ENCODE results near the gene OPN1SW. TPM values are rescaled to one million over a fixed set of nuclear protein-coding genes. Genes with fewer than 3 reads are reported as not detected.

The OPN1SW gene
- total RNA-seq, 1 donor from 2014 or later = not detected

DNA sequence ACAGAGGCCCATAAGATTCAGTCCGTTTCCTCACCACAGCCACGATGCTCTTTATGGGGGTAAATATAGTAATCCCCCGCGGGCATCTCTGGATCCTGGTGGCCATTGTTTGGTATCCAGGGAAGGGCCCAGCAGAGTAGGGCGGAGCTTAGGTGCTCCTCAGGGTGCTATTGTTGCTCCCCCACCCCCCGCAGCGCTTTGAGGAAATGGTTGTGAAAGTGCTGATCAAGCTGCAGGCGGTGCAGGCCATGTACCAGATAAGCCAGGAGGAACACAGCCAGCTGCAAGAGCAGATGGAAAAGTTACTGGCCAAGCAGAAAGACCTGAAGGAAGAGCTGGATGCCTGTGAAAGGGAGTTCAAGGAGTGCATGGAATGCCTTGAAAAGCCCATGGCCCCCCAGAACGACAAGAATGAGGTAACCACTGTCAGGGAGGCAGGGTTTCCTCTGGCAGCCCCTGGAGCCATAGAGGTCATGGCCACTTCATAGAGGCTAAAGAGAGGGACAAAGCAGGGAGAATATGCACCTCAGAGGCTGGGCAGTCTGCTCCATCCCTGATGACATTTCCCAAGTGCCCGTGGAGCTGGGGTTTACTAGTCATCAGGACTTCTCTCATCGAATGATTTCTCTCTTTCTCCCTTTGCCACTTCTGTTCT lies 37.0 kb upstream of the OPN1SW start:
- H3K4me3 Mint-ChIP-seq (ENCODE audit: unreplicated experiment) = no peak overlapping the region
- H3K36me3 Mint-ChIP-seq (ENCODE audit: low read depth, unreplicated experiment) = peaks cover 8% of the 10 kb centered on the region
- no peak for DNase-seq (ENCODE audit: low spot score)
- peaks cover 20% of the 10 kb centered on the region for H3K4me1 Mint-ChIP-seq (ENCODE audit: unreplicated experiment)
- peaks cover 8% of the 10 kb centered on the region for H3K27me3 Mint-ChIP-seq (ENCODE audit: unreplicated experiment)
- H3K27ac Mint-ChIP-seq (ENCODE audit: unreplicated experiment) = no peak overlapping the region
- TF ChIP-seq, protein P1, sequence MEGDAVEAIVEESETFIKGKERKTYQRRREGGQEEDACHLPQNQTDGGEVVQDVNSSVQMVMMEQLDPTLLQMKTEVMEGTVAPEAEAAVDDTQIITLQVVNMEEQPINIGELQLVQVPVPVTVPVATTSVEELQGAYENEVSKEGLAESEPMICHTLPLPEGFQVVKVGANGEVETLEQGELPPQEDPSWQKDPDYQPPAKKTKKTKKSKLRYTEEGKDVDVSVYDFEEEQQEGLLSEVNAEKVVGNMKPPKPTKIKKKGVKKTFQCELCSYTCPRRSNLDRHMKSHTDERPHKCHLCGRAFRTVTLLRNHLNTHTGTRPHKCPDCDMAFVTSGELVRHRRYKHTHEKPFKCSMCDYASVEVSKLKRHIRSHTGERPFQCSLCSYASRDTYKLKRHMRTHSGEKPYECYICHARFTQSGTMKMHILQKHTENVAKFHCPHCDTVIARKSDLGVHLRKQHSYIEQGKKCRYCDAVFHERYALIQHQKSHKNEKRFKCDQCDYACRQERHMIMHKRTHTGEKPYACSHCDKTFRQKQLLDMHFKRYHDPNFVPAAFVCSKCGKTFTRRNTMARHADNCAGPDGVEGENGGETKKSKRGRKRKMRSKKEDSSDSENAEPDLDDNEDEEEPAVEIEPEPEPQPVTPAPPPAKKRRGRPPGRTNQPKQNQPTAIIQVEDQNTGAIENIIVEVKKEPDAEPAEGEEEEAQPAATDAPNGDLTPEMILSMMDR (IDR thresholded peaks at IDR 0.05; ENCODE audit: unreplicated experiment) = no peak
- H3K9me3 Mint-ChIP-seq (ENCODE audit: unreplicated experiment) = no peaks in the 10 kb centered on the region

DNA sequence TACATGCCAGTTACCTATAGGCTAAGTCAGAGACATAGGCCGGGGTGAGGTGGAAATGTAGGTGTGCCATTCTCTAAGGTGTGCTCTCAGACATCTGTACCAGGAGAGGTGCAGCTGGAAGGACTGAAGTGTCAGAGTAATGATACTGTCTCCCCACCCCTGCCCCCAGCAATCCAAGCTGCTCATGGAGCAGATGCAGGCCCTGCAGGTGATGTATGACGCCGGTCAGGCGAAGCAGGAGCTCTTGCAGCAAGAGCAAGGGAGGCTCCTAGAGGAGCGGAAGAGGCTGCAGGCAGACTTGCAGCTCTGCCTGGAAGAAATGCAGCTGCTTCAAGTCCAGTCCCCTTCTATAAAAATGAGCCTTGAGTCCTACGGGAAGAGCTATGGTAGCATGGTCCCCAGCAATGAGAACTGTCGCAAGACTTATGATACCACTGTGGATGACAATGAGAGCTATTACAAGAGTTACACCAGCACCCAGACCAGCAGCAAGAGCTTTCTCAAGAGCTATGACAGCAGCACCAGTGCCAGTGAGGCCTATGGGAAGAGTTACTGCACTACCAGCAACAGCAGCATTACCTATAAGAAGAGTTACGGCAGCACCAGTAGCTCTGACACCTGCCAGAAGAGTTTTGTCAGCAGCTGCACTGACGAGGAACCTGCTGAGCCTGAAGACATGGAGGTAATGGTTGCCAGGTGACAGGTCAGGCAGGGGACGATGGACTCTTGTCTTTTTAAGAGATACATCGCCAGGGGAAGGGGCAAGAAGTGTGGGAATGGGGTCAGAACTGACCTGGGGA lies 36.2 kb upstream of the OPN1SW start:
- TF ChIP-seq, protein P1 (IDR thresholded peaks at IDR 0.05; ENCODE audit: unreplicated experiment) = no peak
- peaks cover 5% of the 10 kb centered on the region for H3K36me3 Mint-ChIP-seq (ENCODE audit: low read depth, unreplicated experiment)
- no peaks in the 10 kb centered on the region for H3K9me3 Mint-ChIP-seq (ENCODE audit: unreplicated experiment)
- peaks cover 5% of the 10 kb centered on the region for H3K27me3 Mint-ChIP-seq (ENCODE audit: unreplicated experiment)
- peaks cover 18% of the 10 kb centered on the region for H3K4me1 Mint-ChIP-seq (ENCODE audit: unreplicated experiment)
- H3K27ac Mint-ChIP-seq (ENCODE audit: unreplicated experiment) = no peak overlapping the region
- H3K4me3 Mint-ChIP-seq (ENCODE audit: unreplicated experiment) = no peak overlapping the region
- DNase-seq (ENCODE audit: low spot score) = no peak

DNA sequence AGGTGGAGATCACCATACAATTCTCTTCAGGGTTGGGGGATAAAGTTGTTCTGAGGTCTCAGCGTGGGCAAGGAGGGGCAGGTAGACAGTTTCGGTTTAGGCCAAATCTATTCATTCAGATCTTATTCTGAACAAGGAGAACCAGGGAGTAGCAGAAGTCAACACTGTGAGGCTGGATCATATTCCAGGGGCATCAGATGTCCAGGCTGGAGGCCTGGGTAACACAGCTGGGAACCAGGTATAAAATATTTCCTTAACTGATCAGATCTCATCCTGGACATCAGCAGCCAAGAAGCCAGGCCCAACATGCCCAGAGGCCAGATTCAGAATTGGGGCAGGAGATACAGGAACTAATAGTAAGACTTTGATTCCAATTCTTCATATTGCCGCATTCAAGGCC lies 35.4 kb upstream of the OPN1SW start:
- Mint-ChIP-seq H3K9me3 (ENCODE audit: unreplicated experiment) (no peaks in the 10 kb centered on the region), H3K27ac (ENCODE audit: unreplicated experiment) (no peak overlapping the region), H3K27me3 (ENCODE audit: unreplicated experiment) (peaks cover 5% of the 10 kb centered on the region), H3K4me3 (ENCODE audit: unreplicated experiment) (no peak overlapping the region), H3K4me1 (ENCODE audit: unreplicated experiment) (peaks cover 23% of the 10 kb centered on the region), H3K36me3 (ENCODE audit: low read depth, unreplicated experiment) (peaks cover 5% of the 10 kb centered on the region)
- TF ChIP-seq, protein P1 (IDR thresholded peaks at IDR 0.05; ENCODE audit: unreplicated experiment) = no peak
- DNase-seq (ENCODE audit: low spot score) = no peak

DNA sequence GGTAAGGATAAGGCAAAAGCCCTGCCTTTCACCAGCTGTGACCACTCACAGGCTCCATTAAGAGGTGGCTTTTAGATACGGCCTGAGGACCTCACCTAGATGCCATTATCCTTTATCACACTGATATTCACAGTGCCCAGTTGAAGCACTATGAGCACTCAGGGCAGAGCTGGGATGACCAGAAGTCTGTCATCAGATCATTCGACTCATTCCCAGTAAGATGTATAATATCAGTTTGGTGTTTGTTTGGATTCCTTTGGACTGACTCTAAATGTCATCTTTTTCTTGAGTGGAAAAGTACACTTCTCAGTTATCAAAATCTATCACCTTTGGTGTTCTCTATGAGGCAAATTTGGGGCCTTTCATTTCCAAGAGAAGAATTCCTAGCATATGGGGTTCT lies 34.9 kb upstream of the OPN1SW start:
- Mint-ChIP-seq H3K27me3 (ENCODE audit: unreplicated experiment) (peaks cover under 1% of the 10 kb centered on the region), H3K36me3 (ENCODE audit: low read depth, unreplicated experiment) (peaks cover 5% of the 10 kb centered on the region), H3K27ac (ENCODE audit: unreplicated experiment) (no peak overlapping the region)

More for the DNA sequence above, 34.9 kb upstream of the OPN1SW start:
- Mint-ChIP-seq H3K9me3 (ENCODE audit: unreplicated experiment) (no peaks in the 10 kb centered on the region), H3K4me1 (ENCODE audit: unreplicated experiment) (peaks cover 18% of the 10 kb centered on the region), H3K4me3 (ENCODE audit: unreplicated experiment) (no peak overlapping the region)
- TF ChIP-seq, protein P1 (IDR thresholded peaks at IDR 0.05; ENCODE audit: unreplicated experiment) = no peak
- no peak for DNase-seq (ENCODE audit: low spot score)

Measured in endothelial cell (in vitro differentiated cells).